ENCODE results near the gene CPEB2. TPM values are rescaled to one million over a fixed set of nuclear protein-coding genes. Genes with fewer than 3 reads are reported as not detected.

CPEB2 gene
- total and polyA plus RNA-seq, 8 donors = 1.7 to 9.2 (median 6.5) TPM

GRCh38 chr4:15042529-15043167 lies 40.4 kb downstream of the CPEB2 start:
- Histone ChIP-seq H3K4me1 (peaks cover 0 to 11% (median 6%) of the 10 kb centered on the region in 3 donors), H3K27ac (no peak overlapping the region), H3K27me3 (no peaks in the 10 kb centered on the region), H3K36me3 (peaks cover 0 to 2% (median 0%) of the 10 kb centered on the region in 3 donors), H3K4me3 (no peak overlapping the region), H3K9me3 (no peaks in the 10 kb centered on the region)
- ATAC-seq = peak in 1 of 4 donors; percentile 56
- FAIRE-seq = no peak
- no peak for TF ChIP-seq CTCF (IDR thresholded peaks at IDR 0.05)
- no peak for DNase-seq
- 45 to 54% methylated on average over 4 of the region's 4 CpGs for WGBS, 2 donors
- intact Hi-C loops (cut with DNase I) = no loop called here

DNA sequence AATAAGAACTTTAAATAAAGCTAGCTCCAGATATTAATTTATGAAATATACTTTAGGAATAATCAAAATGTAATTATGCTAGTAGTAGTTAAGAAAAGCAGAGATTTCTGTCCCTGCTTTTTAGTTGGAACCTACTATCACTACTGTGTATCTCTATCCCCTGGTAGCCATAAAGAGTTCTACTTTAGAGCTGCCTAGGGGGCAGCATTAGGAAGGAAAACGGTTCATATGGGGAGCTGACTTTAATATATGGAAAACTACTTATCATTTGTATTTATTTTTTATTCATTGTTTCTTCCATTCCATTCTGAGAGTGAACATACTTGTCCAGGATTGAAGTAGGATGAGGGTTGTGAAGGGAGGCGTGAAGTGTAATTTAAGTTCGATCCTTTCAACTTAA lies 40.9 kb downstream of the CPEB2 start:
- H3K27me3 ChIP-seq = no peaks in the 10 kb centered on the region
- 87 to 90% methylated on average over 3 of the region's 3 CpGs for WGBS, 2 donors
- H3K27ac ChIP-seq = no peak overlapping the region
- intact Hi-C loops (cut with DNase I) = no loop called here
- peak in 1 of 4 donors; percentile 44 for ATAC-seq
- DNase-seq = no peak
- TF ChIP-seq CTCF (IDR thresholded peaks at IDR 0.05) = no peak
- H3K4me3 ChIP-seq = no peak overlapping the region
- H3K36me3 ChIP-seq = peaks cover 0 to under 1% (median 0%) of the 10 kb centered on the region in 3 donors
- H3K9me3 ChIP-seq = no peaks in the 10 kb centered on the region
- FAIRE-seq = no peak
- peaks cover 0 to 11% (median 6%) of the 10 kb centered on the region in 3 donors for H3K4me1 ChIP-seq

DNA sequence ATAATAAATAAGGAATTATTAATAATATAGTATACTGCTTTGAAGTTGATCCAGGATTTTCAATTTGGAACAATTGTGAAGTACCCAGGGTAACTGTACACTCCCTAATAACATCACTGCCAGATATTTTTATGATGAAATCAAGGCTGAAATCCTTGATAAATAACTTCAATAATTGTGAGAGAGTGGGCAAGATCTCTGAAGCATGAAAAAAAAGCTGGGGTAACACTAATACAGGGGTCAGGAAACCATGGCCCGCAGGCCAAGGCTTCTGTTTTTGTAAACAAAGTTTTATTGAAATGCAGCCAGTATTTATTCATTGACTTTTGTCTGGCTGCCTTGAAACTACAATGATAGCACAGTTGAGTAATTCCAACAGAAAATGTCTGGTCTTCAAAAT lies 41.6 kb downstream of the CPEB2 start:
- WGBS, 2 donors = 23 to 33% methylated on average over 1 of the region's 1 CpG
- peaks cover 0 to 11% (median 6%) of the 10 kb centered on the region in 3 donors for H3K4me1 ChIP-seq
- H3K9me3 ChIP-seq = no peaks in the 10 kb centered on the region
- no peak for TF ChIP-seq CTCF (IDR thresholded peaks at IDR 0.05)
- intact Hi-C loops (cut with DNase I) = no loop called here
- FAIRE-seq (no peak), ATAC-seq (peak in 1 of 4 donors; percentile 65), DNase-seq (no peak)
- H3K27me3 ChIP-seq = no peaks in the 10 kb centered on the region
- H3K27ac ChIP-seq = no peak overlapping the region
- H3K36me3 ChIP-seq = no peaks in the 10 kb centered on the region
- H3K4me3 ChIP-seq = no peak overlapping the region

GRCh38 chr4:15054541-15054940 lies 52.3 kb downstream of the CPEB2 start:
- 92 to 93% methylated on average over 2 of the region's 2 CpGs for WGBS, 2 donors
- H3K4me1 ChIP-seq = no peaks in the 10 kb centered on the region
- intact Hi-C loops (cut with DNase I) = no loop called here
- no peaks in the 10 kb centered on the region for H3K27me3 ChIP-seq
- FAIRE-seq (no peak), DNase-seq (no peak), ATAC-seq (no peak)
- no peak overlapping the region for H3K4me3 ChIP-seq
- no peak for TF ChIP-seq CTCF (IDR thresholded peaks at IDR 0.05)
- peaks cover 0 to 25% (median 0%) of the 10 kb centered on the region in 3 donors for H3K36me3 ChIP-seq
- no peak overlapping the region for H3K27ac ChIP-seq
- no peaks in the 10 kb centered on the region for H3K9me3 ChIP-seq

GRCh38 chr4:15060213-15060612 lies 57.9 kb downstream of the CPEB2 start:
- H3K4me3 ChIP-seq = no peak overlapping the region
- no peaks in the 10 kb centered on the region for H3K4me1 ChIP-seq
- peaks cover 0 to 18% (median 0%) of the 10 kb centered on the region in 3 donors for H3K36me3 ChIP-seq
- no peak for DNase-seq
- no peaks in the 10 kb centered on the region for H3K9me3 ChIP-seq
- no peak for ATAC-seq
- no peaks in the 10 kb centered on the region for H3K27me3 ChIP-seq
- FAIRE-seq = no peak
- no peak overlapping the region for H3K27ac ChIP-seq
- 87 to 94% methylated on average over 2 of the region's 2 CpGs for WGBS, 2 donors
- intact Hi-C loops (cut with DNase I) = no loop called here
- TF ChIP-seq CTCF (IDR thresholded peaks at IDR 0.05) = no peak

All from pancreas (tissue), 10 donors.